Measurements from ENCODE around the gene DNAJC22. TPM values are rescaled to one million over a fixed set of nuclear protein-coding genes. Genes with fewer than 3 reads are reported as not detected.

DNAJC22 gene
- polyA plus RNA-seq, 1 donor = 50.0 TPM

GRCh38 chr12:49359671-49360070 lies 13.0 kb downstream of the DNAJC22 start:
- Histone ChIP-seq H3K27me3 (ENCODE audit: control insufficient read depth, insufficient read depth, low read length) (no peaks in the 10 kb centered on the region), H3K27ac (ENCODE audit: low read length) (no peak overlapping the region), H3K9me3 (ENCODE audit: control insufficient read depth, low read depth, low read length) (no peaks in the 10 kb centered on the region), H3K36me3 (ENCODE audit: control insufficient read depth, insufficient read depth, low read length) (no peaks in the 10 kb centered on the region), H3K4me1 (ENCODE audit: control insufficient read depth, insufficient read depth, low read length) (no peaks in the 10 kb centered on the region), H3K4me3 (ENCODE audit: low read length) (no peak overlapping the region)
- WGBS (ENCODE audit: insufficient coverage, low lambda C conversion rate) = no CpG with 5 or more reads among the region's 7 CpGs
- no peak for DNase-seq

- Histone ChIP-seq H3K4me1 (ENCODE audit: control insufficient read depth, insufficient read depth, low read length) (peaks cover 6% of the 10 kb centered on the region), H3K4me3 (ENCODE audit: low read length) (no peak overlapping the region), H3K27ac (ENCODE audit: low read length) (no peak overlapping the region), H3K9me3 (ENCODE audit: control insufficient read depth, low read depth, low read length) (no peaks in the 10 kb centered on the region), H3K27me3 (ENCODE audit: control insufficient read depth, insufficient read depth, low read length) (no peaks in the 10 kb centered on the region), H3K36me3 (ENCODE audit: control insufficient read depth, insufficient read depth, low read length) (no peaks in the 10 kb centered on the region)
- no CpG with 5 or more reads among the region's 1 CpG for WGBS (ENCODE audit: insufficient coverage, low lambda C conversion rate)
- DNase-seq = no peak
Observed at GRCh38 chr12:49362077-49362476, 15.4 kb downstream of the DNAJC22 start.

- H3K36me3 ChIP-seq (ENCODE audit: control insufficient read depth, insufficient read depth, low read length) = no peaks in the 10 kb centered on the region
- peaks cover 10% of the 10 kb centered on the region for H3K4me1 ChIP-seq (ENCODE audit: control insufficient read depth, insufficient read depth, low read length)
- WGBS (ENCODE audit: insufficient coverage, low lambda C conversion rate) = no CpG with 5 or more reads among the region's 1 CpG
- no peaks in the 10 kb centered on the region for H3K9me3 ChIP-seq (ENCODE audit: control insufficient read depth, low read depth, low read length)
- H3K27ac ChIP-seq (ENCODE audit: low read length) = no peak overlapping the region
- DNase-seq = no peak
- H3K27me3 ChIP-seq (ENCODE audit: control insufficient read depth, insufficient read depth, low read length) = no peaks in the 10 kb centered on the region
- no peak overlapping the region for H3K4me3 ChIP-seq (ENCODE audit: low read length)
Observed at GRCh38 chr12:49364989-49365388, 18.3 kb downstream of the DNAJC22 start.

DNA sequence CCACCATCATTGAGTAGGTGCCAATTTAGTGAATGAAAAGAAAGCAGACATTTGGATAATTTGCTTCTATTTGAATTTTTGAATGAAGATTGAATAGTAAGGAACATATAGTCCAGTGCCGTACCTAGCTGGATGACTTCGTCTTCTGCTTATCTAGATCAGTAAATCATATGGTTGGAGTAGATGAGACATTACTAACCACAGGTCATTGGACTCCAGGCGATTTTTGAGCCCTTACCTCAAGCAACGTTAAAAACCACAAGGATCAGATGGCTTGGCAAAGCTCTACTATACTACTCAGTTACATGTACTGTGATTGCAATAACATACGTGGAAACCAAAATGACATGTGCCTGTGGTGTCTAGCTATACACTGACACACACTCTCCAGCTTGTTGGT lies 18.9 kb downstream of the DNAJC22 start:
- 70% methylated on average over 2 of the region's 5 CpGs for WGBS (ENCODE audit: insufficient coverage, low lambda C conversion rate)
- Histone ChIP-seq H3K4me1 (ENCODE audit: control insufficient read depth, insufficient read depth, low read length) (peaks cover 10% of the 10 kb centered on the region), H3K36me3 (ENCODE audit: control insufficient read depth, insufficient read depth, low read length) (no peaks in the 10 kb centered on the region), H3K27ac (ENCODE audit: low read length) (no peak overlapping the region), H3K4me3 (ENCODE audit: low read length) (peak overlapping the region; percentile 87), H3K9me3 (ENCODE audit: control insufficient read depth, low read depth, low read length) (no peaks in the 10 kb centered on the region), H3K27me3 (ENCODE audit: control insufficient read depth, insufficient read depth, low read length) (no peaks in the 10 kb centered on the region)
- no peak for DNase-seq

GRCh38 chr12:49366096-49366651 lies 19.5 kb downstream of the DNAJC22 start:
- Histone ChIP-seq H3K36me3 (ENCODE audit: control insufficient read depth, insufficient read depth, low read length) (no peaks in the 10 kb centered on the region), H3K27ac (ENCODE audit: low read length) (peak overlapping the region; percentile 94), H3K27me3 (ENCODE audit: control insufficient read depth, insufficient read depth, low read length) (no peaks in the 10 kb centered on the region), H3K4me1 (ENCODE audit: control insufficient read depth, insufficient read depth, low read length) (peaks cover 10% of the 10 kb centered on the region), H3K4me3 (ENCODE audit: low read length) (peak overlapping the region; percentile 87), H3K9me3 (ENCODE audit: control insufficient read depth, low read depth, low read length) (no peaks in the 10 kb centered on the region)
- WGBS (ENCODE audit: insufficient coverage, low lambda C conversion rate) = no CpG with 5 or more reads among the region's 38 CpGs
- DNase-seq = no peak

- H3K4me3 ChIP-seq (ENCODE audit: low read length) = peak overlapping the region; percentile 87
- H3K36me3 ChIP-seq (ENCODE audit: control insufficient read depth, insufficient read depth, low read length) = no peaks in the 10 kb centered on the region
- no peaks in the 10 kb centered on the region for H3K9me3 ChIP-seq (ENCODE audit: control insufficient read depth, low read depth, low read length)
- peaks cover 10% of the 10 kb centered on the region for H3K4me1 ChIP-seq (ENCODE audit: control insufficient read depth, insufficient read depth, low read length)
- H3K27ac ChIP-seq (ENCODE audit: low read length) = peak overlapping the region; percentile 94
- DNase-seq = peak; percentile 93 to 96
- no CpG with 5 or more reads among the region's 97 CpGs for WGBS (ENCODE audit: insufficient coverage, low lambda C conversion rate)
- H3K27me3 ChIP-seq (ENCODE audit: control insufficient read depth, insufficient read depth, low read length) = no peaks in the 10 kb centered on the region
Observed at GRCh38 chr12:49366652-49367380, 20.1 kb downstream of the DNAJC22 start.

DNA sequence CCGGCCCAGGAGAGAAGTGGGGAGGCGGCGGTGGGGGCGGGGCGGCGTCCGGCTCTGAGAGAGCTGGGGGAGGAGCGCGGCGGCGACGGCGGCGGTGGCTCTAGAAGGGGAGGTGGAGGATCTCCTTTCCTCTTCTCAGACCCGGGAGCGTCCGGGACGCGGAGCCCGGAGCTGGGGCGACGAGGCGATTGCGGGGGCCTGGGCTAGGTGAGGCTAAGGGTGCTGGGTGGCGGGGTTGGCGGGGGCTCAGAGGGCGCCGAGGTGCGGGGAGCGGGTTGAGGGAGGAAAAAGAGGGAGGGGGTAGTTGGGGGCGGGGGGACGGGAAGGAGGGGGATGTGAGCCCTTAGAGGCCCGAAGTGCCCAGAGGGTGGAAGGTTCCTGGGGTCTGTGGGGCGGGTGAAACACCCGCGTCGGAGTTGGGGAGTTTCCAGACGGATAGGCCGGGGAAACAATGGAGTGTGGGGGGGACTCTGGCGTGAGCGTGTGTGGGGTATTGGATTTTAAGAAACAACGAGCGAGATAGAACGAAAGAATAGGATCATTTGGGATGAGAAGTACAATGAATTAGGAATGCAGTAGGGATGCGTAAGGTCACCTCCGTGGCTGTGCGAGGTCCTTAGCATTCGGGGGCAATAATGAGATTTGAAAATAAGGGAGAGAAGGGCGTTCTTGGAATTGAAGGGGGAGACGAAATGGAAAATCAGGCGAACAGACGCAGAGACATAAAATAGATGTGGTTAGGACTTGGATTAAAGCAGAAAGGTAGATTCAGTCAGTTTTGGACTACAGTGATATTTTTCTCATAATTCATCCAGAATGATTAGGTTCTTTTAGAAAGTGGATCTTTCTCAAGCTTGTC lies 20.9 kb downstream of the DNAJC22 start, which contains the start of gene SPATS2:
Gene SPATS2, plus strand, starts transcription at position 82 of the 859 bp plus-strand sequence. CDS start 93,551 bp downstream, outside the sequence.
- Histone ChIP-seq H3K27me3 (ENCODE audit: control insufficient read depth, insufficient read depth, low read length) (no peaks in the 10 kb centered on the region), H3K4me3 (ENCODE audit: low read length) (peak within 1 kb of the TSS; percentile 87), H3K27ac (ENCODE audit: low read length) (peak within 1 kb of the TSS; percentile 94), H3K9me3 (ENCODE audit: control insufficient read depth, low read depth, low read length) (no peaks in the 10 kb centered on the region), H3K36me3 (ENCODE audit: control insufficient read depth, insufficient read depth, low read length) (no peaks in the 10 kb centered on the region), H3K4me1 (ENCODE audit: control insufficient read depth, insufficient read depth, low read length) (peaks cover 10% of the 10 kb centered on the region)
- no peak for DNase-seq
- 2% methylated on average over 9 of the region's 52 CpGs for WGBS (ENCODE audit: insufficient coverage, low lambda C conversion rate)

DNA sequence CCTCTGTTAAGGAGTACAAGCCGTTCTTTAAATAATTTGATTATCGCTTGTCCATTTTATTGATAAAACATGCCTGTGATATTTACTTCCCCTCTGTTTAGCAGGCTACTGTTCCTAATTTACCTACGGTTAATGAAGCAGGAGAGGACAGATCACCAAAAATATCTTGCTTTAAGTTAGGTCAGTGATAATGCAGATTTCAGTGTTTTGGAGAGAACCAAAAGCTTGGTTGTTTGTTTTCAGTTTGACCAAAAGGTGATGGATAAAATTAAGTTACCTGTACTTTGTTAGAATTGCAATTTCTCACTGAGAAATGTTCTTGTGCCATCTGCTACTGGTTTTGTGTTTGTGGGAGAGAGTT lies 21.5 kb downstream of the DNAJC22 start:
- Histone ChIP-seq H3K36me3 (ENCODE audit: control insufficient read depth, insufficient read depth, low read length) (no peaks in the 10 kb centered on the region), H3K27me3 (ENCODE audit: control insufficient read depth, insufficient read depth, low read length) (no peaks in the 10 kb centered on the region), H3K9me3 (ENCODE audit: control insufficient read depth, low read depth, low read length) (no peaks in the 10 kb centered on the region), H3K4me1 (ENCODE audit: control insufficient read depth, insufficient read depth, low read length) (peaks cover 10% of the 10 kb centered on the region), H3K4me3 (ENCODE audit: low read length) (peak overlapping the region; percentile 87), H3K27ac (ENCODE audit: low read length) (no peak overlapping the region)
- WGBS (ENCODE audit: insufficient coverage, low lambda C conversion rate) = 20% methylated on average over 2 of the region's 3 CpGs
- no peak for DNase-seq

DNA sequence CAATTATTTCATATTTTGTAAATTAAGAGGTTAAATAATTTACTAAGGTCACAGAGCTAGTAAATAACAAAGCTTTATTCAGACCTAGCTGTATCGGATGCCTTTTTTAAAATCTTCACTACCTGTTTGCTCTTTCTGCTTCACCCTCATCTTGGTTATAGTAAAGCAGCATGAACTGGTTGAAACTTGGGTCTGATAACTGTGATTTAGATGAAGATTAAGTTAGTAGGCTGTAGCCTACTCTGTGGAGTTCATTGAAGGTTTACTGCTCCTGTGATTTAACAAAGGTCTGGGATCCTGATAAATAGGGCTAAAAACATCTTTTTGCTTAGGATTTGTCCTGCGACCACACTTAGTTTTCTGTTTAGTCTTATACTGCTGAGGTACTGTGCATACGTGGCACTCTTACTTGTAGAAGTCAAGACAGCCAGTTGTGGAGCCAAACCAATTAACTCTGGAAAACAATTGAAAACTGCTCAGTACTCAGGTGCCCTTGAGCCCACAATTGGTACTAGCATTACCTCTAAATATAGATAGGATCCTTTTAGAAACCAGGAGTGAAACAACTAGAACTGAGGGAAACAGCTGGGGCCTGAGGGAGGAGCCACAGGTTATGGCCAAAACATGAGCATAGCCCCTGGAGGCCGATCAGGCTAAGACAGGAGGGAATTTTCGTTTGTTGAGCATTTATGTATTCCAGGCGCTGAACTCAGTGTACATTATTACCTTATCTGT lies 22.9 kb downstream of the DNAJC22 start:
- Histone ChIP-seq H3K4me3 (ENCODE audit: low read length) (no peak overlapping the region), H3K9me3 (ENCODE audit: control insufficient read depth, low read depth, low read length) (no peaks in the 10 kb centered on the region), H3K27ac (ENCODE audit: low read length) (no peak overlapping the region), H3K27me3 (ENCODE audit: control insufficient read depth, insufficient read depth, low read length) (no peaks in the 10 kb centered on the region), H3K4me1 (ENCODE audit: control insufficient read depth, insufficient read depth, low read length) (peaks cover 10% of the 10 kb centered on the region), H3K36me3 (ENCODE audit: control insufficient read depth, insufficient read depth, low read length) (peaks cover 3% of the 10 kb centered on the region)
- WGBS (ENCODE audit: insufficient coverage, low lambda C conversion rate) = no CpG with 5 or more reads among the region's 6 CpGs
- DNase-seq = peak in 1 of 2 donors; percentile 20

DNA sequence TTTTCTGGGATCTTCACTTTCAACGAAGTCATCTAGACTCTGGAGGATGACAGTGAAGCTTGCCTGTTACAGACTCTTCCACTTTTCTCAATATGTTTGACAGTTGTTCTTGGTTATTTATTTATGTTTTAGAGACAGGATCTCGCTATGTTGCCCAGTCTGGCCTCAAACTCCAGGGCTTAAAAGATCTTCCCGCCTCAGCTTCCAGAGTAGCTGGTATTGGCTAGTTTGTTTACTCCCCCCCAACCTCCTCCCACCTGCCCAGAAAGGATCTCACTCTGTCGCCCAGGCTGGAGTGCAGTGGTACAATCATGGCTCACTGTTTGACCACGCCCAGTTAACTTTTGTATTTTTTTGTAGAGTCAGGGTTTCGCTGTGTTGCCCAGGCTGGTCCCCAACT lies 23.9 kb downstream of the DNAJC22 start:
- DNase-seq = no peak
- peaks cover 3% of the 10 kb centered on the region for H3K36me3 ChIP-seq (ENCODE audit: control insufficient read depth, insufficient read depth, low read length)
- H3K4me3 ChIP-seq (ENCODE audit: low read length) = no peak overlapping the region
- WGBS (ENCODE audit: insufficient coverage, low lambda C conversion rate) = no CpG with 5 or more reads among the region's 6 CpGs
- no peaks in the 10 kb centered on the region for H3K9me3 ChIP-seq (ENCODE audit: control insufficient read depth, low read depth, low read length)
- no peaks in the 10 kb centered on the region for H3K27me3 ChIP-seq (ENCODE audit: control insufficient read depth, insufficient read depth, low read length)
- peaks cover 10% of the 10 kb centered on the region for H3K4me1 ChIP-seq (ENCODE audit: control insufficient read depth, insufficient read depth, low read length)
- no peak overlapping the region for H3K27ac ChIP-seq (ENCODE audit: low read length)

All from large intestine (tissue), 3 donors.